HepG2 (cell line): ENCODE measurements around the gene KIF2C. TPM values are rescaled to one million over a fixed set of nuclear protein-coding genes. Genes with fewer than 3 reads are reported as not detected.

Experiments
- ASH2L ChIP-seq: fragments of 300-600, 200-600 bp; sonication (generic); IDR thresholded peaks from 2 replicates; pipeline ENCODE4 v1.7.0; 2017; ENCODE audit warnings: low read depth, mild to moderate bottlenecking, moderate library complexity, mixed read lengths, low read length; ENCODE audit not compliant: insufficient read length
- CBX2 ChIP-seq, 2 experiments: fragments of 200-600 bp in 1 of 2; sonication (generic); formaldehyde crosslinking in 1 of 2; IDR thresholded peaks; 2 replicates each; pipeline versions ENCODE4 v1.7.0 to v1.8.1; 2018 to 2022; ENCODE audit warnings: low read depth in 2 of 2, low read length in 1 of 2, mild to moderate bottlenecking in 1 of 2, missing genetic modification reagents in 1 of 2
- RAD51 ChIP-seq: fragments of 450-650 bp; IDR thresholded peaks from 2 replicates; pipeline ENCODE4 v1.6.1; 2016; ENCODE audit warnings: borderline replicate concordance
- THYN1 ChIP-seq: sonication (generic); formaldehyde crosslinking; IDR thresholded peaks from 2 replicates; pipeline ENCODE4 v1.8.1; 2023; ENCODE audit warnings: low read depth, mild to moderate bottlenecking, moderate library complexity, missing genetic modification reagents, borderline replicate concordance
- ZFP36L2 ChIP-seq: sonication (generic); formaldehyde crosslinking; IDR thresholded peaks from 2 replicates; pipeline ENCODE4 v1.4.0; 2020; ENCODE audit warnings: missing genetic modification reagents
- ZNF160 ChIP-seq: sonication (generic); formaldehyde crosslinking; IDR thresholded peaks from 2 replicates; pipeline ENCODE4 v1.8.0; 2022; ENCODE audit warnings: mild to moderate bottlenecking, inconsistent platforms, missing genetic modification reagents
- ZNF232 ChIP-seq: sonication (generic); formaldehyde crosslinking; IDR thresholded peaks from 2 replicates; pipeline ENCODE4 v1.4.0; 2020; ENCODE audit warnings: missing genetic modification reagents, borderline replicate concordance
- ZNF318 ChIP-seq: sonication (generic); formaldehyde crosslinking; IDR thresholded peaks from 2 replicates; pipeline ENCODE4 v1.4.0; 2020; ENCODE audit warnings: mild to moderate bottlenecking, missing genetic modification reagents
- ZNF34 ChIP-seq: sonication (generic); formaldehyde crosslinking; IDR thresholded peaks from 2 replicates; pipeline ENCODE4 v1.4.0; 2020; ENCODE audit warnings: mild to moderate bottlenecking, missing genetic modification reagents, borderline replicate concordance
- ZNF547 ChIP-seq: sonication (generic); formaldehyde crosslinking; IDR thresholded peaks from 2 replicates; pipeline ENCODE4 v1.5.1; 2020; ENCODE audit warnings: mild to moderate bottlenecking, missing genetic modification reagents
- ZNF678 ChIP-seq: sonication (generic); formaldehyde crosslinking; IDR thresholded peaks from 2 replicates; pipeline ENCODE4 v1.4.0; 2020; ENCODE audit warnings: mild to moderate bottlenecking, missing genetic modification reagents
- ZNF746 ChIP-seq: sonication (generic); formaldehyde crosslinking; IDR thresholded peaks from 2 replicates; pipeline ENCODE4 v1.8.0; 2022; ENCODE audit warnings: mild to moderate bottlenecking, missing genetic modification reagents
- polyA plus RNA-seq, 8 experiments: library from polyadenylated mRNA; depleted of rRNA in 3 of 8; stranded (reverse) in 7 of 8; unstranded in 1 of 8; fragments of >200 nt; fragmentation: Illumina TruSeq in 4 of 8; extraction: Trizol in 4 of 8; gene quantifications; 2 replicates each; pipeline versions ENCODE4 v1.2.1 to v1.2.3, GENCODE V29; 2011 to 2016; ENCODE audit warnings: low read depth in 4 of 8, missing spikeins in 1 of 8, mixed read lengths in 1 of 8; ENCODE audit not compliant: insufficient read depth in 1 of 8
- total RNA-seq, 5 experiments: library from RNA; depleted of rRNA; stranded (reverse); fragments of >200 nt; fragmentation: Illumina TruSeq; extraction: Trizol; gene quantifications; 2 replicates each; pipeline ENCODE4 v1.2.3, GENCODE V29; 2016; ENCODE audit warnings: low read depth in 1 of 5
- TF ChIP-seq, protein P1 (sequence below), 2 experiments: sonication (generic) in 1 of 2; formaldehyde crosslinking in 1 of 2; IDR thresholded peaks; 2 replicates each; pipeline versions ENCODE4 v1.6.1 to v1.9.0; 2014 to 2022; ENCODE audit warnings: antibody characterized with exemption in 1 of 2, borderline replicate concordance in 1 of 2, inconsistent platforms in 1 of 2, low read depth in 1 of 2, missing genetic modification reagents in 1 of 2

KIF2C gene
- total and polyA plus RNA-seq, 2 of the 13 experiments (the other 11 are each of a cell fraction or from before 2014, with no cell fraction given), result 29.7 to 53.7 TPM

DNA sequence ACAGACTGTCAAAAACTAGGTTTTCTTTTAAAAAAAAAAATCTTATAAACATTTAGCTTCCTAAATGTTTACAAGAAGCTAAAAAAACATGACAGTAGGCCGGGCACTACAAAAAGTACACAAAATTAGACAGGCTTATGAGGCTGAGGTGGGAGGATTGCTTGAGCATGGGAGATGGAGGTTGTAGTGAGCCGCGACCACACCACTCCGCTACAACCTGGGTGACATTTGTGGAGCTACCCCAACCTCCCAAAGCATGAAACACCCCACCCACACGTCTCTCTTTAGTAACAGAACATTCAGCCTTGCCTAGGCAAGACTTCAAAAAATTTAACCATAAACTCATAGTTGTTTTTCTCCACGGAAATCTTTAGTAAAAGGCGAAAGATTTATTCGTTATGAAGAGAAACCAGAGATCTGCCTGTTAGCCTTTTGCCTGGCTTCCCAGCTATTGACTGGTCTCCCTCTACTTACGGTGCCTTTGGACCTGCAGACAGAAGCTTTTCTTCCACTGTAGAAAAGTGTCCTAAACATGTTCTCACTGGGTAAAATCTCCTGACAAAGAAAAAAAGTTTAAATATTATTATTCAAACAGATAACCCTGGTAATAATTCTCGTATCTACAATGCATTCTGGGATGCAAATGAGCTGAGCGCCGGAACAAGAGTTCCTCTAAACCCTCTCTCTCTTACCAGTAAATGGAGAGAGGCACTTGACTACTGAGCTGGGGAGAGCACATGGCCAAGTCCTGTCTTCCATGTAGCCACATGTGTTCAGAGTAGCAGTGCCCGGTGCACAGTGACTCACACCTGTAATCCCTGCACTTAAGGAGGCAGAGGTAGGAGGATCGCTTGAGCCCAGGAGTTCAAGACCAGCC is 17.9 kb upstream of the KIF2C start (continued):
- TF ChIP-seq, protein P1, sequence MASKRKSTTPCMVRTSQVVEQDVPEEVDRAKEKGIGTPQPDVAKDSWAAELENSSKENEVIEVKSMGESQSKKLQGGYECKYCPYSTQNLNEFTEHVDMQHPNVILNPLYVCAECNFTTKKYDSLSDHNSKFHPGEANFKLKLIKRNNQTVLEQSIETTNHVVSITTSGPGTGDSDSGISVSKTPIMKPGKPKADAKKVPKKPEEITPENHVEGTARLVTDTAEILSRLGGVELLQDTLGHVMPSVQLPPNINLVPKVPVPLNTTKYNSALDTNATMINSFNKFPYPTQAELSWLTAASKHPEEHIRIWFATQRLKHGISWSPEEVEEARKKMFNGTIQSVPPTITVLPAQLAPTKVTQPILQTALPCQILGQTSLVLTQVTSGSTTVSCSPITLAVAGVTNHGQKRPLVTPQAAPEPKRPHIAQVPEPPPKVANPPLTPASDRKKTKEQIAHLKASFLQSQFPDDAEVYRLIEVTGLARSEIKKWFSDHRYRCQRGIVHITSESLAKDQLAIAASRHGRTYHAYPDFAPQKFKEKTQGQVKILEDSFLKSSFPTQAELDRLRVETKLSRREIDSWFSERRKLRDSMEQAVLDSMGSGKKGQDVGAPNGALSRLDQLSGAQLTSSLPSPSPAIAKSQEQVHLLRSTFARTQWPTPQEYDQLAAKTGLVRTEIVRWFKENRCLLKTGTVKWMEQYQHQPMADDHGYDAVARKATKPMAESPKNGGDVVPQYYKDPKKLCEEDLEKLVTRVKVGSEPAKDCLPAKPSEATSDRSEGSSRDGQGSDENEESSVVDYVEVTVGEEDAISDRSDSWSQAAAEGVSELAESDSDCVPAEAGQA (IDR thresholded peaks at IDR 0.05; ENCODE audit: low read depth), result no peak
- TF ChIP-seq, protein P1 (CRISPR knock-in tag; IDR thresholded peaks at IDR 0.05; ENCODE audit: borderline replicate concordance), result no peak
- peak; percentile 74; the same call in 1 of the 2 replicates for TF ChIP-seq ZNF160
- TF ChIP-seq ZNF34 (CRISPR knock-in tag), result no peak
- no peak for TF ChIP-seq THYN1 (CRISPR knock-in tag)
- no peak for TF ChIP-seq CBX2 (IDR thresholded peaks at IDR 0.05; ENCODE audit: low read depth, low read length)
- TF ChIP-seq CBX2 (CRISPR knock-in tag; IDR thresholded peaks at IDR 0.05; ENCODE audit: low read depth), result no peak
- no peak for TF ChIP-seq ZFP36L2
- TF ChIP-seq ASH2L, result peak; percentile 37
- TF ChIP-seq RAD51, result no peak
- TF ChIP-seq ZNF232 (CRISPR knock-in tag), result no peak; the same call in 1 of the 2 replicates
- TF ChIP-seq ZNF547 (CRISPR knock-in tag), result peak; percentile 57; the same call in 1 of the 2 replicates
- TF ChIP-seq ZNF678 (CRISPR knock-in tag), result no peak
- TF ChIP-seq ZNF318 (CRISPR knock-in tag), result no peak
- no peak for TF ChIP-seq ZNF746 (CRISPR knock-in tag)
